ENCODE results near the gene SLC4A11.

The SLC4A11 gene

DNA sequence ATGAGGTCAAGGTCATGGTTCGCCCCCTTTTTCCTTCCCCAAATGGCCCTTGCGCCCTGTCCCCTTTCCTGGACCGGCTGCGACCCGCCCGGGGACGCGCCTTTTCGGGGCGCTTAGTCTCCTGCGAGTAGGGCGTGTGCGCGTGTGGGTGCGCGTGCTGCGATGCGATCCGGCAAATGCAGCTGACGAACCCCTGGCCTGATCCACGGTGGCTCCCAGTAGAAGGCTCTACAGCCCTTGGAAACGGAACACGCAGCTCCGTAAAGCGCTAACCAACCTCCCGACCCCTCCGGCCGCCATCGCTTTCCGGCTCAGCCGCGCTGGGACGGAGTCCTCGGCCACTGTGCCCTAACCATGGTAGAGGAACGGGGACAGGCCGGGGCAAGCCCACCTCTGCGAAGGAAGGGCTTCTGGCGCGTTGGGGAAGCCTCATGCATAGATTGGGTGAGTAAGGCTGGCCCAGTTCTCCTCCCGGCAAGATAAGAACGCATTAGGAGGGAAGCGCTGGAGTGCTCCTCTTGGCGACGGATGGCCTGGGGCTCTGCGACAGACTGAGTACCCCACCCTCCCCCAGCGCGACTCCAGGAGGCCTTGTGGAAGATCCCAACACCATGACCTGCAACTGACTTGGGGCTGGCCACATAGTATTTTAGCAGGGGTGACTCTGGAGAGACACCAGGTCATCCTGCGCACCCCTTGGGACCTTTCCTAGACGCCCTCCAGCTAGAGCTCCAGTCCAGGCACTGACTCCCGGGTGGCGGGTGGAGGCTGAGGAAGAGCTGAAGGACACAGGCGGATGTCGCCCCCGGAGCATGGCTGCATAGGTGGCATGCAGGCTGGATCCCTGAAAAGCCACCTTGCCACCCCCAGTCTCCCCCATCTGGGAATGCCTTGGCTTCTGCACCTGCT, 1.1 kb upstream of the SLC4A11 start:
- Histone ChIP-seq H3K27ac (replicated peaks) (no peak overlapping the region), H3K4me3 (replicated peaks; ENCODE audit: insufficient read depth, low read length) (peak overlapping the region; percentile 77), H3K27me3 (ENCODE audit: insufficient read depth, poor library complexity, severe bottlenecking) (peaks cover 55% of the 10 kb centered on the region)
- DNase-seq (ENCODE audit: low read depth in 1 of 2, low spot score in 1 of 2) = no peak
- no peak for TF ChIP-seq GABPA (IDR thresholded peaks at IDR 0.05; ENCODE audit: low read depth)
- no peak for TF ChIP-seq POLR2AphosphoS5 (IDR thresholded peaks at IDR 0.05; ENCODE audit: low read depth)
- TF ChIP-seq SPI1 (IDR thresholded peaks at IDR 0.05; ENCODE audit: borderline replicate concordance, low read depth) = no peak
- TF ChIP-seq REST (IDR thresholded peaks at IDR 0.05; ENCODE audit: insufficient replicate concordance, low read depth) = no peak
- no peak for TF ChIP-seq CTCF (IDR thresholded peaks at IDR 0.05; ENCODE audit: insufficient read depth, low read length)

GRCh38 chr20:3238616-3239025, 369 bp downstream of the SLC4A11 start:
- TF ChIP-seq POLR2AphosphoS5 (IDR thresholded peaks at IDR 0.05; ENCODE audit: low read depth) (no peak), REST (IDR thresholded peaks at IDR 0.05; ENCODE audit: insufficient replicate concordance, low read depth) (no peak), GABPA (IDR thresholded peaks at IDR 0.05; ENCODE audit: low read depth) (0 out of 2 replicates have a peak, but pooled peaks have one; percentile 26), CTCF (IDR thresholded peaks at IDR 0.05; ENCODE audit: insufficient read depth, low read length) (no peak)
- Histone ChIP-seq H3K27ac (replicated peaks) (no peak overlapping the region), H3K4me3 (replicated peaks; ENCODE audit: insufficient read depth, low read length) (peak overlapping the region; percentile 77), H3K27me3 (ENCODE audit: insufficient read depth, poor library complexity, severe bottlenecking) (peaks cover 55% of the 10 kb centered on the region)
- peak in 1 of 2 experiments; percentile 27 for DNase-seq (ENCODE audit: low read depth in 1 of 2, low spot score in 1 of 2)

DNA sequence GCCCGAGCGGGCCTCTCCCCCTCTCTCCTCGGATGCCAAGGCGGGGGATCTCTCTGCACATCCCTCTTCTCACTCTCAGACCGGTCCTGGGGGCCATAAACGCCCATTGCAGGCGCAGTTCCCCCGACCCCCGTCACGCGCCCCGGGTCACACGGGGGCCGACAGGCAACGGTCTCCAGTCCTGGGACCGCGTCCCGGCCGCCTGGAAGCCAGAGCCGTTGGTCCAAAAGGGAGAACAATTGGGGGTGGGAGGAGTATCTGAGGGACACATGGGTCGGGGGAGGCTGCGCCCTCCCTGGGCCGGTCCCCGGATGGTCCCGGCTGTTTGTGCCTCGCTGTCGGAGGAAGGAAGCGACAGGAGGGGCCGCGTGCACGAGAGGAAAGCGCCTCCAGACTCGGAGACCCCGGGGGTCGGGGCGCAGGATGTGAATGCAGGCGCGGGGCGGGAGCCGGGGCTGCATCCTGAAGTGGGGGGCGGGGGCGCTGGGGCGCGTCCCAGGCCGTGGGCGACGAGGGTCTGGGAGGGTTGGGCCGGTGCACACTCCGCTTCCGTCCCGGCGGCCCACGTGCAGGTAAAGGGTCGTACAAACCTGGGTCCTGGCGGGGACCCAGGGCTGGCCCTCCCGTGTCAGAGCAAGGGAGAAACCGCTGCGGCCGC, 903 bp downstream of the SLC4A11 start:
- no peak for DNase-seq (ENCODE audit: low read depth in 1 of 2, low spot score in 1 of 2)
- TF ChIP-seq REST (IDR thresholded peaks at IDR 0.05; ENCODE audit: insufficient replicate concordance, low read depth) (no peak), CTCF (IDR thresholded peaks at IDR 0.05; ENCODE audit: insufficient read depth, low read length) (no peak), POLR2AphosphoS5 (IDR thresholded peaks at IDR 0.05; ENCODE audit: low read depth) (no peak), SPI1 (IDR thresholded peaks at IDR 0.05; ENCODE audit: borderline replicate concordance, low read depth) (no peak), GABPA (IDR thresholded peaks at IDR 0.05; ENCODE audit: low read depth) (no peak)
- Histone ChIP-seq H3K27ac (replicated peaks) (no peak overlapping the region), H3K4me3 (replicated peaks; ENCODE audit: insufficient read depth, low read length) (peak overlapping the region; percentile 77), H3K27me3 (ENCODE audit: insufficient read depth, poor library complexity, severe bottlenecking) (peaks cover 55% of the 10 kb centered on the region)
